Left ventricle myocardium inferior (tissue), 1 donor: ENCODE data around the gene RGS17. TPM values are rescaled to one million over a fixed set of nuclear protein-coding genes. Genes with fewer than 3 reads are reported as not detected.

Experiments
- DNase-seq: peaks from one replicate; pipeline ENCODE4 v3.0.0-alpha.2; 2020
- H3K27ac ChIP-seq: fragments of 200-600 bp; replicated peaks from 2 replicates; pipeline ENCODE4 v1.8.0; 2021
- H3K27me3 ChIP-seq: fragments of 200-600 bp; 2 replicates; pipeline ENCODE4 v1.8.0; 2021; ENCODE audit warnings: low read depth
- H3K36me3 ChIP-seq: fragments of 200-600 bp; 2 replicates; pipeline ENCODE4 v1.8.0; 2021
- H3K4me1 ChIP-seq: fragments of 200-600 bp; 2 replicates; pipeline ENCODE4 v1.8.0; 2021
- H3K4me3 ChIP-seq: fragments of 200-600 bp; 2 replicates; pipeline ENCODE4 v1.8.0; 2021; ENCODE audit warnings: mild to moderate bottlenecking, moderate library complexity
- H3K9me3 ChIP-seq: fragments of 200-600 bp; replicated peaks from 2 replicates; pipeline ENCODE4 v1.8.0; 2021
- intact Hi-C: fragments of 100-400 bp; cut with micrococcal nuclease; formaldehyde crosslinking; loops from one replicate; pipeline ENCODE4 v1.11.0; 2022
- total RNA-seq: library from RNA; stranded (reverse); fragmentation: NEBNext Ultra II Directional; extraction: Animal tissue kit (Norgen Biotek cat#: 25700); gene quantifications from one replicate; pipeline ENCODE4 v1.2.1, GENCODE V29; 2021
- TF ChIP-seq, protein P1 (sequence below): fragments of 200-600 bp; IDR thresholded peaks from 2 replicates; pipeline ENCODE4 v1.8.0; 2021; ENCODE audit warnings: antibody characterized with exemption, mild to moderate bottlenecking, borderline replicate concordance
- donor health status: DM: no; HTN: yes; CAD: no; lungs with severe emphysema.

RGS17 gene
- total RNA-seq, 1 donor from 2014 or later, result 0.16 TPM

DNA sequence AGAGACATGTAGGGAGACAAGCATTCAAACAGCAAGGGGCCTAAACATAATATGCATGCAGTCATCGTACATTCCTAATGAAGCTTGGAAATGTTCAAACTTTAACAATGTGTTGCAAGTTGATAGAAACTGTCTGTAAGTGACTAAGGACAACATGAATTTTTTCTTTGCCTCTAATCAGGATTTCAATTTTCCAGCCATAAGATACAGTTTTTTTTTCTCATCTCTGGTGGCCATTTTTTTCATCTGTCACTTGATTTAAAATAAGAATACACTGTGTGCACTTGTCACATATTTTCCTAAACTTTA lies 106.4 kb downstream of the RGS17 start:
- intact Hi-C loops, result no loop called here
- H3K4me1 ChIP-seq, result no peaks in the 10 kb centered on the region
- TF ChIP-seq, protein P1, sequence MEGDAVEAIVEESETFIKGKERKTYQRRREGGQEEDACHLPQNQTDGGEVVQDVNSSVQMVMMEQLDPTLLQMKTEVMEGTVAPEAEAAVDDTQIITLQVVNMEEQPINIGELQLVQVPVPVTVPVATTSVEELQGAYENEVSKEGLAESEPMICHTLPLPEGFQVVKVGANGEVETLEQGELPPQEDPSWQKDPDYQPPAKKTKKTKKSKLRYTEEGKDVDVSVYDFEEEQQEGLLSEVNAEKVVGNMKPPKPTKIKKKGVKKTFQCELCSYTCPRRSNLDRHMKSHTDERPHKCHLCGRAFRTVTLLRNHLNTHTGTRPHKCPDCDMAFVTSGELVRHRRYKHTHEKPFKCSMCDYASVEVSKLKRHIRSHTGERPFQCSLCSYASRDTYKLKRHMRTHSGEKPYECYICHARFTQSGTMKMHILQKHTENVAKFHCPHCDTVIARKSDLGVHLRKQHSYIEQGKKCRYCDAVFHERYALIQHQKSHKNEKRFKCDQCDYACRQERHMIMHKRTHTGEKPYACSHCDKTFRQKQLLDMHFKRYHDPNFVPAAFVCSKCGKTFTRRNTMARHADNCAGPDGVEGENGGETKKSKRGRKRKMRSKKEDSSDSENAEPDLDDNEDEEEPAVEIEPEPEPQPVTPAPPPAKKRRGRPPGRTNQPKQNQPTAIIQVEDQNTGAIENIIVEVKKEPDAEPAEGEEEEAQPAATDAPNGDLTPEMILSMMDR, result peak; percentile 12
- DNase-seq, result no peak
- no peak overlapping the region for H3K27ac ChIP-seq
- no peaks in the 10 kb centered on the region for H3K27me3 ChIP-seq
- H3K9me3 ChIP-seq, result no peaks in the 10 kb centered on the region
- no peaks in the 10 kb centered on the region for H3K36me3 ChIP-seq
- H3K4me3 ChIP-seq, result no peak overlapping the region

DNA sequence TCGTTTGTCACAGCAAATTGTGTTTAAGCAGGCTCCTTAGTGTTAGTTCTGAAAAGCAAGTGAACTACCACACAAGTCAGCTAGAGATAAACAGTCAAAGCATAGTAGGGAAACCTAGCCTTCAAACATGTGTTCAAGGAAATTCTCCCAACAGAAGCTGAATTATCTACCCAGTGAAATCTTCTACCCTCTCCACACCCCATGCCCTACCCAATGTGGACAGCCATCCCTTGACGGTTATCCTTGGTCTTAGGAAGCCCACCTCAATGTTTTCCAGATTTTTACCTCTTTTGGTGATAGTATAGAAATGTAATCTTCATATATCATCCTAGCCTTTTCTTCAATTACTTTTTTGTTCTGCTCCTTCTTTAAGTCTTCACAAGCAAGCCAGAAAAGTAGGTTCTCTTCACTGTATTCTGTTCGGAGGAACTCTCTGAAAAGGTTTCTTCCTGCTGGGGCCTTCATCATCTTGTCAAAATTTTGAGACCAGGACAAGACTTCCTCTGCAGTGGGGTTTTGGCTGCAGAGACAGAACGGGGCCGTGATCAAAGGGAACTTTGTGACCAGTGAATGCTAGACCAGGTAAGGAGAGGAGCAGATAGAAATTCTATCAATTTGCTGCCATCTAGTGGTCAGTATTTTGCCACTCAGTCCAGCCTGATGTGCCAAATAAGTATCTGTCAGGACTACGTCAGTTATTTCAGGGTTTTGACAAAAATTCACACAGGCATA lies 106.9 kb downstream of the RGS17 start:
- no peak overlapping the region for H3K27ac ChIP-seq
- intact Hi-C loops, result no loop called here

DNA sequence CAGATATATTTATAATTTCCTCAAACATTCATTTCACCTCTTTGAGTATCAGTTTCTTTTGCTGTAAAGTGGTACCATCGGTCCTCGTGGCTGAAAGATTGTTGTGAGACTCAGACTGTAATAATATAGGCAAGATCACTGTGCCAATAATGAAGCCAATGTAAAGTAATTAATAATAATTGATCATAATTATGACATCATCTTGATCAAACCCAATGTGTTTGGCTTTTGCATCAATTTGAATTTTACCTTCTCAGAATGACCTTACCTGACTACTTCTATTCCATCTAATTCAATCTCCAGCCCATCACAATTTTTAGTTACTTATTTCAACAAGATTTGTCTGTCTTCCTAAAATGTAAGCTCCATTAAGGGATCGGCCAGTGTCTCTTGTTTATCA lies 112.7 kb downstream of the RGS17 start:
- TF ChIP-seq, protein P1, result no peak
- intact Hi-C loops, result no loop called here
- Histone ChIP-seq H3K4me1 (no peaks in the 10 kb centered on the region), H3K27me3 (no peaks in the 10 kb centered on the region), H3K36me3 (no peaks in the 10 kb centered on the region), H3K9me3 (no peaks in the 10 kb centered on the region), H3K4me3 (no peak overlapping the region), H3K27ac (no peak overlapping the region)
- no peak for DNase-seq

More for the DNA sequence above, 106.9 kb downstream of the RGS17 start:
- TF ChIP-seq, protein P1, result peak; percentile 87
- DNase-seq, result no peak
- Histone ChIP-seq H3K36me3 (no peaks in the 10 kb centered on the region), H3K4me1 (no peaks in the 10 kb centered on the region), H3K9me3 (no peaks in the 10 kb centered on the region), H3K4me3 (no peak overlapping the region), H3K27me3 (no peaks in the 10 kb centered on the region)

DNA sequence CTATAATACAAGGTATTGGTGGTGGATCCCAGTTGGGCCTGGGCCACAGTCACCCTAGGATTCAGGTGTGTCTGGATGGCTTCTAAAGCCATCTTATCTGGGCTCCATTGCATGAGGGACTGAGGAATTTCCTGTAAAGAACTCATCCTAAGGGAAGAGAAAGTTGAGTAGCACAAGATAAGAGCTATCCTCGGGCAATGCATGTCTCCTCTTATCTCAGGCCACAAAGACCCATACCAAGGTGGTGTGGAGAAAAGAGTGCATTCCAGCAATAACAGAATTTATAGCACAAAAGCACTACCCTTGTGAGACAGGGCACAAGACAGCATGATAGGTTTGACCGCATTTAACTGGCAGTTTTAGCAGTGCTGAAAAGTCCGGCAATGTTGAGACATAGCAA lies 114.2 kb downstream of the RGS17 start:
- TF ChIP-seq, protein P1, result no peak
- no peak for DNase-seq
- Histone ChIP-seq H3K27me3 (no peaks in the 10 kb centered on the region), H3K9me3 (no peaks in the 10 kb centered on the region), H3K4me3 (no peak overlapping the region), H3K36me3 (no peaks in the 10 kb centered on the region), H3K27ac (no peak overlapping the region), H3K4me1 (no peaks in the 10 kb centered on the region)
- intact Hi-C loops, result no loop called here

DNA sequence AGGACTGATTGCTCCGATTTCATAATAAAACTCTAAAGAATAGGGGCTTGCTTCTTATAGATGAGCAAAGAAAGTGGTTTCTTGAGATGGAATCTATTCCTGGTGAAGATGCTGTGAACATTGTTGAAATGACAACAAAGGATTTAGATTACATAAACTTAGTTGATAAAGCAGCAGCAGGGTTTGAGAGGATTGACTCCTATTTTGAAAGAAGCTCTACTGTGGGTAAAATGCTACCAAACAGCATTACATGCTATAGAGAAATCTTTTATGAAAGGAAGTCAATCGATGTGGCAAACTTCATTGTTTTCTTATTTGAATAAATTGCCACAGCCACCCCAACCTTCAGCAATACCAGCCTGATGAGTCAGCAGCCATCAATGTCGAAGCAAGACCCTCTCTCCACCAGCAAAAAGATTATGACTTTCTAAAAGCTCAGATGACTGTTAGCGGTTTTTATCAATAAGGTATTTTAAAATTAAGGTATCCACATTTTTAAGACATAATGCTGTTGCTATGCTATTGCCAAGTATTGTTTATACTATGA lies 115.9 kb downstream of the RGS17 start:
- no peak for DNase-seq
- Histone ChIP-seq H3K27me3 (no peaks in the 10 kb centered on the region), H3K4me1 (no peaks in the 10 kb centered on the region), H3K4me3 (no peak overlapping the region), H3K9me3 (no peaks in the 10 kb centered on the region), H3K36me3 (no peaks in the 10 kb centered on the region), H3K27ac (no peak overlapping the region)
- intact Hi-C loops, result no loop called here
- TF ChIP-seq, protein P1, result no peak
